ENCODE results near the gene ATF6B.

ATF6B gene

DNA sequence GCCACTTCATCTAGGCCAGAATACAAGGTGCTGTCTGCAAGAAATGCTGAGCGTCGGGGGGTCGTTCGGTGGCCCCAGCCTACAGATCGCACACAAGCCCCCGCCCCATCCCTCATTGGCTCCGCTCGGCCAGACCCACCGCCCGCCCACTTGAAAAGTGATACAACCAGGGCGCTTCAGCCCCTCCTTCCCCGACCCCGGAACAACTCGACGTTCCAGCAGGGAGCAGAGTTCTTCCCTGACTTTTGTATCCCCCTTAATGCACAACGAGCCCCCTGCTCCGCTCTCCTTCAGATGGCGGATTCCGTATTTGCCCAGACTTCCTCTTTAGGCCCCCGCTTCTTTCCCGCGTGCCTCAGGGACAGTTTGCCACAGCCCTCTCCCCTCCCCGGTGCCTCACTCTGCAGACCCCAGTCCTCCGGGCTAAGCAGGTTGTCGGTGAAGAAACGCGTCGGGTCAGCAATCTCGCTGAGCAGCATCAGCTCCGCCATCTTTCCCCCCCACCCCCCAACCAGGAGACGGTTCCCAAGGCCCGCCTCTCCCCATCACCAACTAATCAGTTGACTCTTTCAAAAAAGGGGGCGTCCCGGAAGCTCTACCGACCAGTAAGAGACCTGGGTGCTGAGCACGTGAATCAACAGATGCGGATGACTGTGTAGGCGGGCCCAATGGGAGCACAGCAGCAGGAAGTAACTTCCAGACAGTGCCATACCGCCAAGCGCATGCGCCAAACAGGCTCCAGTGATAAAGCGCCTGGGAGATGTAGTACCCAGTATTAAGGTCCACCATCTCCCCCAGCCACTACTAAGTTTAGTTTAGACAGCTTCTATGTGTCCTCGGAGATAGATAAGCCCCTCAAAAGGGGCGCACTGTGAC is at the start of gene ATF6B:
ATF6B (minus strand) TSS at position 530 of the 876 bp plus-strand sequence; CDS start at position 491, 39 bp downstream.
- DNase-seq: peak; percentile 99

DNA sequence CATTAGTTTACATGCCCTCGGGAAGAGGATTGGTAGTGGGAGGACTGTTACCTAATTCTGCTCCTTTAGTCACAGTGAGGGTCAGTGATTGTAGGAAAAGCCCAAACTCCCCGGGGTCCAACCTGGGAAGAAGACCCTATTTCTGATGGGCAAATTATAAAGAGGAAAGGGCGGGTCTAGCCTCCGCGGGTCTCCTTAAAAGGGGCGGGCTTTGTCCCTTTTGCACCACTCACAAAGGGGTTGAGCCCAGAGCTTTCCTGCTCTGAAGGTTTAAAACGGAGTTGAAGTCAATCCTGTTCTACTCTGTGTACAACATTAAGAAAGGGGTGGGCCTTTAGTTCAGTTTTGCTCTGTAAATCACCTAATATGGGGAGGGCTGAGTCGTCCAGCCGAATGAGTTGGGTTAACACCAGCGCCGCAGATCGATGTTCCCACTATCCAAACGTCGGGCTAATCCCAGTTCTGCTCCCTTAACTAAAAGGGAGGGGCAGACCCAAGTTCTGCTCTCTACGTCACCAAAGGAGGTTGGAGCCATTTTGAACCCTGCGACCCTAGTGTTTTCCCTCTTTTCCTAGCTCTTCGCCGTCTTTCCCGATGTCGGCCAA is 49.2 kb upstream of the ATF6B start:
- peak; percentile 67 for DNase-seq

DNA sequence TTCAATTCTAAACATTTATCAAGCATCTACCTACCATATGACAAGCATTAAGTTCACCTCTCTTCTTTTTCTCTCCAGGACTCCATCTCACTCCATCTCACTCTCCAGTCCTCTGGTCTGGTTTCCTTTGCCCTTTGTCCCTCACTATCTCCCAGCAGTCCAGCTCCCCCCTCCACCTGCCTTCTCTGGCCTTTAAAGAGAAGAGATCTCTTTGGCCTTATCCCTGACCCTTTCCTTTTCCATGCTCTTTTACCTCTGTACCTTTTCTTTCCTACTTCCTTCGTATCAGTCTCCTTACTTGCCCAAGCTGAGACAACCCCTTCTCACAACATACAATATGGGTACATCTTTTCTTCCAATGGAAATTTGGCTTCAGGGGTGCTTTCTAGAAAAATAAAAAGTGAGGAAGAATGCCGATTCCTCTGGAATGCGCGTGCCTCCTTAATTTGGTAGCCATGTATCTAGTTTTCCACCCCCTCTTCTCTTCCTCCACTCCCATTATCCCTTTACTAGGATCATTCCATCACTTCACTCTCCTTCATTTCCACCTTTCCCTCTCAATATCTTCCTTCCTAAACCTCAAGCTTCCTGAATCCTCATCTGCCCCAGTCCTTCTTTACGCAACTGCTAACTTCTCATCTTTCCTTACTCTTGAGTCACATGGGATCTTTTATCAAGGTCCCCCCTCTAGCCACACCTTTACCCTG is 48.6 kb upstream of the ATF6B start:
- no peak for DNase-seq

- DNase-seq: peak; percentile 95
Observed at GRCh38 chr6:32175711-32176475, 47.8 kb upstream of the ATF6B start, which contains the start of gene AGPAT1. AGPAT1 (minus strand) TSS chr6:32176084; CDS start chr6:32171496, 4,588 bp downstream.

GRCh38 chr6:32175322-32175710 is 47.3 kb upstream of the ATF6B start:
- DNase-seq: no peak

GRCh38 chr6:32174416-32174815 is 46.4 kb upstream of the ATF6B start:
- DNase-seq: no peak

DNA sequence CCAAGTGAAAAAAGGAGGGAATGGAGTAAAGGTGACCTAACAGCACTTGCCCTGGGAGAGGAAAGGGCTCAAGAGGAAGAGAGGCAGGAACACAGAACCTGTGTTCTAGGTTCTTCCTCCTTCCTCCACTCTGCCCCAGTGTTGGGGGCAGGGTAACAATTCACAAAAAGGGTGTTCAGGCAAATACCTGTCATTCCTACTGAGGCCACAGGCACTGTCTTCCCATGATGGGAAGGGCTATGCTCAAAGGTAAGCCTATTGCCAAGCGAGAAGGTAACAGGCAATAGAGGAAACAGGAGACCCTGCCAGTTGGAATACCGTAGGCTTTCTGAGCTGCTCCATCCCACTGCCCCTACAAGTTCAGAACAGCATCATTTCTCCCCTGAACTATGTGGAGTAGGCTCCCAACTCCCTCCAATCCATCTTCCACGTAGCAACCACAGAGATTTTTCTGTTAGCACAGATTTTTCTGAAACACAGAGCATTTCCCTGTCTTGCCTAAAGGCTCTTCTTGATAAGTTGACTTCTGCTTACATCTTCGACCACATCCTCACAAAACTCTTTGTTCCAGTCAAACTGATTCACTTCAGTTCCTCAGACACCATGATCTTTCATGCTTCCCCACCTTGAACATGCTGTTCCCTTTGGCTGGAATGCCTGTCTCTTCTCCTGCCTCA is 45.1 kb upstream of the ATF6B start:
- DNase-seq: no peak

- no peak for DNase-seq
Observed at GRCh38 chr6:32171234-32171633, 43.2 kb upstream of the ATF6B start.

DNA sequence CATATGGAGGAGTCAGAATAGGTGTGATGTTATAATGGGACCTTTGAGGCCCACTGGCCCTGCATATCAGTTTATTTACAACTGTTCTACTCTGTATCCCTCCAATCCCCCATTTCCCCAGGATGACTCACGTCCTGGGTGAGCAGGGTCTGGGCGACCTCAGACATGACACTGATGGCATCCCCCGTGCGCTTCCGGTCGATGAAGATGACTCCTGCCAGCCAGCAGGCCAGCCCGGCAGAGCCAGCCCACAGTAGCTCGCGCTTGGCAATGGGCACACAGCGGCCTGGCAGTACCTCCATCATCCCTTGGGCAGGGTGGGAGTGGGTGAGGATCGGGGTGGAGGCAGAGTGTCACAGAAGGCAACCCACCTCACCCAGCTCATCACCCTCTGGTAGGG is 42.2 kb upstream of the ATF6B start:
- DNase-seq: no peak

DNA sequence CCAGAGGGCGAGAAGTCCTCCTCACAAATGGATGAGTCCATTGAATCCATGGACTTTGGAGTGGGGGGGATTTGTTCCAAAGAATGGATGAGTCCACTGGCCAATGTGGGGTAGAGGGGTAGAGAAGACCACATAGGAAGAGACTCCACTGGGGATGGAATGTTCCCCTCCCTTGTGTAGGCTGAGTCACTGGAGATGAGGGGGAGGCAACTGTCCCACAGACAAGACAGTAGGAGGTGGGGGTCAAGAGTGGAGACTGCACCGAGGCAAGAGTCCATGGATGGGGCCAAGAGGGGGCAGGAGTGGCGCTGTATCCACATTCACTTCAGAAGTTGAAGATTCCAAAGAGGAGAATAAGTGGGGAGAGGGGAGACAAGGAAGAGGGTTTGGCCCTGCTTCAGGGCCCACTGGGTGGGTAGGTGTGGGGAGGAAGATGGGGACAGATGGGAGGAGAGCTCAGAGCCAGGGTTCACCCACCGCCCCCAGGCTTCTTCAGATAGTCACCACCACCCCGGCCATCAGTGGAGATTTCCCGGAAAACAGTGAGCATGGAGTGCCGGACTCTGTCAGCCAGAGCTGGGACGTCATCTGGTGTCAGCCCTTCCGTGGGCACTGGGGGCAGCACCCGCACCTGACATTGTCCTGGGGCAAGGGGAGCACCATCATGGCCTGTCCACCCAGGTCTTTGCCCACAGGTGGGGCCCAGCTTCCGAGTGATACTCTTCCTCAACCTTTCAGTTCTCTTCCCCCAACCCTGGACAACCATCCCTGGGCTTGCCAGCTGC is 41.0 kb upstream of the ATF6B start:
- DNase-seq: no peak

DNA sequence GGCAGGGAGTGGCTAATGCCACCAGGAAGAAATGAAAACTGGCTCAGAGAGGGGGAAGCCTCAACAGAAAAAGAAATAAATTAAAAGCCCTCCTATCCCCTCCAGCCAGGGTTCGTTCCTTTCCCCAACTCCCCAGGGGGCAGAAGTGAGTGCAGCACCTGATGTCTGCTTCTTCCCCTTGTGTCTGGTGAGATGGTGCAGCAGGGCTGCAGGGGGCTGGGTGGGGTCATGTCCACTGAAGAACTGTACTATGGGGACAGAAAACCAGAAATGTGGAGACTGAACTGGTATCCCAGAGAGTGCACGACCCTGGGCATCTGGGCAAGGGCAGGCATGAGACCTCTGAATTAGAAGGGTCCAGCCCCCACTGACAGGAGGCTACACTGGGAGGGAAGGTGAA is 40.3 kb upstream of the ATF6B start:
- no peak for DNase-seq

GRCh38 chr6:32167761-32168262 is 39.8 kb upstream of the ATF6B start:
- no peak for DNase-seq

- DNase-seq: no peak
Observed at GRCh38 chr6:32167154-32167760, 39.2 kb upstream of the ATF6B start.

GRCh38 chr6:32166411-32167061 is 38.5 kb upstream of the ATF6B start:
- no peak for DNase-seq

- no peak for DNase-seq
Observed at GRCh38 chr6:32164295-32164694, 36.2 kb upstream of the ATF6B start, which contains the start of gene EGFL8. EGFL8 (plus strand) TSS chr6:32164595; CDS start chr6:32166166, 1,571 bp downstream.

- no peak for DNase-seq
Observed at GRCh38 chr6:32163559-32164258, 35.7 kb upstream of the ATF6B start.

GRCh38 chr6:32158052-32158451 is 30.0 kb upstream of the ATF6B start:
- no peak for DNase-seq

DNA sequence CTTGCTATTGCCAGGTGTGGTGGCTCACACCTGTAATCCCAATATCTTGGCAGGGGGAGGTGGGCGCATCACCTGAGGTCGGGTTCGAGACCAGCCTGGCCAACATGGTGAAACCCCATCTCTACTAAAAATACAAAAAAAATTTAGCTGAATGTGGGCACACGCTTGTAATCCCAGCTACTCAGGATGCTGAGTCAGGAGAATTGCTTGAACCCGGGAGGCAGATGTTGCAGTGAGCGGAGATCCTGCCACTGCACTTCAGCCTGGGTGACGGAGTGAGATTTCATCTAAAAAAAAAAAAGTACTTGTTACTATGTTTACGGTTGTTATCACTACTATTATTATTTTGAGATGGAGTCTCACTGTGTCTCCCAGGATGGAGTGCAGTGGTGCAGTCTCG is 28.8 kb upstream of the ATF6B start:
- no peak for DNase-seq

DNA sequence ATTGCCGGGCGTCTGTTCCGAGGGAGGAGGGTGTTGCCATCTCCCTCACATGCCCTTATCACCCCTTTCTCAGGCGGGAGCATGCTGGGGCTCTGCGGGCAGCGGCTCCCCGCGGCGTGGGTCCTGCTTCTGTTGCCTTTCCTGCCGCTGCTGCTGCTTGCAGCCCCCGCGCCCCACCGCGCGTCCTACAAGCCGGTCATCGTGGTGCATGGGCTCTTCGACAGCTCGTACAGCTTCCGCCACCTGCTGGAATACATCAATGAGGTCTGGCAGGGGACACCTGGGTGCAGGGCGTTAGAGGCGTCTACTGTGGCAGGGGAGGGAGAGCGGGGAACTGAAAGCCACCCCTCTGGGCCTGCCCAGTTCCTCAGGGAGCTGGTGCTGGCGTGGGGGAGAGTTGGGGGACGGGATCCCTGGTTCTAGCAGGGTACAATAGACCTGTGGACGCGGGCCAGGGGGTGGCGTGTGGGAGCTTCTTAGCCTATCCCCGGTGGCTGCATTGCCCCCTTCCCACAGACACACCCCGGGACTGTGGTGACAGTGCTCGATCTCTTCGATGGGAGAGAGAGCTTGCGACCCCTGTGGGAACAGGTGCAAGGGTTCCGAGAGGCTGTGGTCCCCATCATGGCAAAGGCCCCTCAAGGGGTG is 26.6 kb upstream of the ATF6B start:
- peak; percentile 85 for DNase-seq

Measured in COR-L47 (cell line).